ENCODE measurements around the gene TUB. TPM values are rescaled to one million over a fixed set of nuclear protein-coding genes. Genes with fewer than 3 reads are reported as not detected.

Gene TUB
- total and polyA plus RNA-seq, 2 of the 13 experiments (the other 11 are each of a cell fraction or from before 2014, with no cell fraction given) = 4.3 to 5.6 TPM

DNA sequence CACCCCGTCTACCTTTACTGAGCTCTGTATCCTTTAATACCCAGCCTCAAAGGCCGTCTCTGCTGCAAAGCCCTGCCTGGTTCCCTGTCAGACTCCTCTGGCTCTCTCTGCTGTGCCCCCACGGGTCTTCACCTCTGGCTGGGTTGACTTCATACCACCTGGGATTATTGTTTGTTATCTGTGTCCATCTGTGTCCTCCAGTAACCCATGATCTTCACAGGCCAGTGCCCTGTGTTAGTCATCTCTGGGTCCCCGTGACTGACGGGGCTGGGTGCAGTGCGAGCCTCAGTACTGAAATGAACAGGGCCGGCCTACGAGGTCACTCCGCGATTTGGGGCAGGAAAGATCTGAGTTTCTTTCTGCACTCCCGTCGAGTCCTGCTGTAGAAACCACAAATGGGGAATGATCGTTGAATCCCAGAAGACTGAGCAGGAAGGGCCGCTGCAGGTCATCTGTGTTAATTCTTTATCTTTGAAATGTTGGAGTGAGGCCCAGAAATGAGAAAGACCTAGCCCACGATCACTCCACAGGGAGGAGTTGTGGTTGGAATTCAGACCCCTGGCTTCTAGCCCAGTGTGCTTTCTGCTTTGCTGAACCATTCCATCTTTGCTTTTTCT, 12.3 kb upstream of the TUB start (continued):
- TF ChIP-seq ZBTB7B (CRISPR knock-in tag; IDR thresholded peaks at IDR 0.05) (0 out of 2 replicates have a peak, but pooled peaks have one; percentile 14), ZNF562 (CRISPR knock-in tag; IDR thresholded peaks at IDR 0.05; ENCODE audit: borderline replicate concordance) (no peak)

DNA sequence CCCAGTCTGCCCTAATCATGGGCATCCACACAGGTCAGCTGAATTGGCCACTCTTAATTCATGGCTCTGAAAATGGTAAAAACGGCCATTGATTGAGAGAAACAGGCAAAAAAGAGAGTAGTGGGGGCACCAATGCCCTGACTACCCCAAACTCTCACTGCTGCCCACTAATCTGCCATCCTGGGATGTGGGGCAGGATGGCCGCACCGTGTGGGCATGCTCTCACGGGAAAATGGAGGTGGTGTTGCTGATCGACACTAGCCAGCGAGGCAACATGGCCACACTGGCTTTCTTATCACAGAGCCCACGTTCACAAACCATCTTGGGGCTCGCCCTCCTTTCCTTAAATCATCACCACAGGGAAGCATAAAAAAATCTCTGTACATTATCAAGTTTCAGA, 11.2 kb upstream of the TUB start:
- Histone ChIP-seq H2AFZ (ENCODE audit: low read length) (no peak overlapping the region), H3K79me2 (ENCODE audit: insufficient read depth, low read length) (no peaks in the 10 kb centered on the region), H4K20me1 (ENCODE audit: insufficient read depth, low read length) (no peaks in the 10 kb centered on the region), H3K4me2 (ENCODE audit: low read depth, low read length) (no peak overlapping the region), H3K9me3 (ENCODE audit: low read length) (no peaks in the 10 kb centered on the region), H3K4me1 (ENCODE audit: insufficient read depth, low read length) (peaks cover 14% of the 10 kb centered on the region), H3K27me3 (ENCODE audit: control insufficient read depth in 1 of 2, insufficient read depth in 2 of 2, low read length in 2 of 2) (peaks cover 0 to 36% of the 10 kb centered on the region in 2 experiments; a peak in 4 of 5 replicates), H3K9ac (ENCODE audit: insufficient read depth, low read depth, low read length) (no peak overlapping the region), H3K36me3 (replicated peaks in 1 of 2; ENCODE audit: control insufficient read depth in 1 of 2, insufficient read depth in 2 of 2, low read length in 2 of 2) (no peaks in the 10 kb centered on the region), H3K27ac (ENCODE audit: extremely low read length, insufficient read depth, low read length) (no peak overlapping the region), H3K4me3 (replicated peaks in 1 of 3; ENCODE audit: insufficient read depth in 1 of 3, low read depth in 2 of 3, low read length in 3 of 3) (no peak overlapping the region)
- in situ Hi-C loops (cut with HindIII; ENCODE audit: extremely low pct_ligation_motif_present, low pct_unique_long_range_greater_than_20kb) = no loop called here
- TF ChIP-seq, protein P1, sequence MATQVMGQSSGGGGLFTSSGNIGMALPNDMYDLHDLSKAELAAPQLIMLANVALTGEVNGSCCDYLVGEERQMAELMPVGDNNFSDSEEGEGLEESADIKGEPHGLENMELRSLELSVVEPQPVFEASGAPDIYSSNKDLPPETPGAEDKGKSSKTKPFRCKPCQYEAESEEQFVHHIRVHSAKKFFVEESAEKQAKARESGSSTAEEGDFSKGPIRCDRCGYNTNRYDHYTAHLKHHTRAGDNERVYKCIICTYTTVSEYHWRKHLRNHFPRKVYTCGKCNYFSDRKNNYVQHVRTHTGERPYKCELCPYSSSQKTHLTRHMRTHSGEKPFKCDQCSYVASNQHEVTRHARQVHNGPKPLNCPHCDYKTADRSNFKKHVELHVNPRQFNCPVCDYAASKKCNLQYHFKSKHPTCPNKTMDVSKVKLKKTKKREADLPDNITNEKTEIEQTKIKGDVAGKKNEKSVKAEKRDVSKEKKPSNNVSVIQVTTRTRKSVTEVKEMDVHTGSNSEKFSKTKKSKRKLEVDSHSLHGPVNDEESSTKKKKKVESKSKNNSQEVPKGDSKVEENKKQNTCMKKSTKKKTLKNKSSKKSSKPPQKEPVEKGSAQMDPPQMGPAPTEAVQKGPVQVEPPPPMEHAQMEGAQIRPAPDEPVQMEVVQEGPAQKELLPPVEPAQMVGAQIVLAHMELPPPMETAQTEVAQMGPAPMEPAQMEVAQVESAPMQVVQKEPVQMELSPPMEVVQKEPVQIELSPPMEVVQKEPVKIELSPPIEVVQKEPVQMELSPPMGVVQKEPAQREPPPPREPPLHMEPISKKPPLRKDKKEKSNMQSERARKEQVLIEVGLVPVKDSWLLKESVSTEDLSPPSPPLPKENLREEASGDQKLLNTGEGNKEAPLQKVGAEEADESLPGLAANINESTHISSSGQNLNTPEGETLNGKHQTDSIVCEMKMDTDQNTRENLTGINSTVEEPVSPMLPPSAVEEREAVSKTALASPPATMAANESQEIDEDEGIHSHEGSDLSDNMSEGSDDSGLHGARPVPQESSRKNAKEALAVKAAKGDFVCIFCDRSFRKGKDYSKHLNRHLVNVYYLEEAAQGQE (IDR thresholded peaks at IDR 0.05; ENCODE audit: borderline replicate concordance in 1 of 2, low read depth in 1 of 2, low read length in 2 of 2) = no peak
- TF ChIP-seq NFATC3 (CRISPR knock-in tag; IDR thresholded peaks at IDR 0.05) (no peak), ZNF296 (CRISPR knock-in tag; conservative IDR thresholded peaks at IDR 0.05) (no peak), HNRNPK (IDR thresholded peaks at IDR 0.05; ENCODE audit: low read depth, low read length, poor library complexity, severe bottlenecking) (no peak), MZF1 (CRISPR knock-in tag; IDR thresholded peaks at IDR 0.05; ENCODE audit: borderline replicate concordance) (no peak), ZSCAN31 (CRISPR knock-in tag; IDR thresholded peaks at IDR 0.05; ENCODE audit: low read depth) (no peak), ETS1 (CRISPR knock-in tag; IDR thresholded peaks at IDR 0.05) (no peak), FIP1L1 (IDR thresholded peaks at IDR 0.05; ENCODE audit: borderline replicate concordance, insufficient read depth, low read depth, low read length) (no peak), PCBP1 (IDR thresholded peaks at IDR 0.05; ENCODE audit: borderline replicate concordance, low read depth, low read length) (no peak)
- ATAC-seq (no peak), FAIRE-seq (no peak), DNase-seq (ENCODE audit: low spot score) (no peak)
- ChIA-PET POLR2A (no interaction called here), CTCF (ENCODE audit: low intra/inter-chr PET ratio, low total read pairs) (interaction anchor here (2.1 kb wide), 1 partner anchor 37 kb away, joined by 12 read pairs; no protein-coding TSS in a partner anchor)
- intact Hi-C loops (cut with micrococcal nuclease; ENCODE audit: unreplicated experiment) = loop anchor here (1.0 kb wide), 2 partner anchors 36 to 63 kb away; no protein-coding TSS in a partner anchor
- BruUV-seq (replicated peaks) = no TSS peak
- WGBS (ENCODE audit: low lambda C conversion rate) = 56% methylated on average over 8 of the region's 8 CpGs

Measured in HepG2 (cell line).